Kidney capillary endothelial cell (primary cell): ENCODE results near the gene NLRP1.

ENCODE experiments used
- DNase-seq: peaks from one replicate; pipeline ENCODE4 v3.0.0-alpha.2; 2018; ENCODE audit warnings: low spot score

NLRP1 gene

DNA sequence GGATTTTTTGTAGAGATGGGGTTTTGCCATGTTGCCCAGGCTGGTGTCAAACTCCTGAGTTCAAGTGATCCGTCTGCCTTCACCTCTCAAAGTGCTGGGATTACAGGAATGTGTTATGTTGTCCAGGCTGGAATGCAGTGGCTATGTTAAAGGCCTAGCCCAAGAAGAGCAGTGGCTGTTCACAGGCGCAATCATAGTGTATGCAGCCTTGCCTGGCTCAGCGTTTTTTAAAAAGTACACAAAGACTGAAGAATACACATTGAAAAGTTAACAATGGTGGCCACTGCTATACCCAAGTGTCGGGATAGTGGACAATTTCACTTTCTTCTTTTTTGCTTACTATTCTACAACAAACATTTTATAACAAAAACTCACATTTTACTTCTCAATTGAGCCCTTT is 105.3 kb downstream of the NLRP1 start:
- DNase-seq: no peak

DNA sequence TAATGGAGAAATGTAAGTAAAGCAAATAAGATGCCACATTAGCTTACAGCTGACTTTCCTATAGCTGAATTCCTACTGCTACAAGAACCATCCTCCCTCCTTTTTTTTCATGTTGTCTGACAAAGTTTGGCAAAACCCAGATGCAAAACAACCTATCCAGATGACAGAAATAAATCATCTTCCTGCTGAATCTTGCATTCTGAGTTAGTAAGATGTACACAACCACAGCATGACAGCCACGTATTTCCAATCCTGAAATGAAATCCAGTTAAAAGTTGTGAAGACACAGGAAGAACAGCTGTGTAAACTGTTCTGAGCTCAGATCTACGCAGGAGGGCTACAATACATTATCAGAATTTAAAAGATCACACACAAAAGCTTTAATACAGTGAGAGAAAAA is 110.4 kb downstream of the NLRP1 start:
- DNase-seq: no peak

DNA sequence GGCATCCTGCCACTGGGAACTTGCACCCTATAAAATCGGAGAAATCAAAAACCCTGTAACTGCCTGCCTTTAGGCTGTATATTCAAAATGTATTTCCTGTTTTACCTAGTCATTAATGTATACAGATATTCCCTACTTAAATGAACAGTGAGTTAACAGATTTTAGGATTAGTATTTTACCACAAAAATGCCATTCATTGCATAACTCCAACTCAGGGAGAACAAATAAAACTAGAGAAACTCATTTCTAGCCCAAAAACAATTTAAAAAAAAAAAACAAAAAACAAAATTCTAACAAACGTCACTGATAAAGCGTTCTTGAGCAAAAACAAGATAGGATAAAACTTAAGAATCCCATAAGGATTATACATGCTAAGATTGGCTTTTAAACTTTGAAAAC is 111.8 kb downstream of the NLRP1 start:
- DNase-seq: no peak

DNA sequence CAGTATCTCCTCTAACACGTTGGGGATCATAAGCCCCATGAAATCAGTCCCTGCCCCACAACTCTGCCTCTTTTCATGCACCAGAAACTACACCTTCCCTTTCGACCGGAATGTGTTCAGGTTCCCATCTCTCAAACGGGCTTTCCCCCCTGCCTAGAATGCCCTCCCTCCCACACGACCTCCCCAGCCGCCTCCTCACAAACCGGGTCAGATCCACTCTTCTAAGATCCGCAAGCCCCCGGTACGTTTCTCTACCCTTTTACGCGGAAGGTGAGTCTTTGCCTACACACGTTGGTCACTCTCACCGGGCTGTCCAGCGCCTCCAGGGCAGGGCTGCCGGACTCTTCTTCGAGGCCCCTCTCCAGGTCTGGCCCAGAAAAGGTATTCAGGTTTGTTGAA is 116.2 kb downstream of the NLRP1 start:
- no peak for DNase-seq

DNA sequence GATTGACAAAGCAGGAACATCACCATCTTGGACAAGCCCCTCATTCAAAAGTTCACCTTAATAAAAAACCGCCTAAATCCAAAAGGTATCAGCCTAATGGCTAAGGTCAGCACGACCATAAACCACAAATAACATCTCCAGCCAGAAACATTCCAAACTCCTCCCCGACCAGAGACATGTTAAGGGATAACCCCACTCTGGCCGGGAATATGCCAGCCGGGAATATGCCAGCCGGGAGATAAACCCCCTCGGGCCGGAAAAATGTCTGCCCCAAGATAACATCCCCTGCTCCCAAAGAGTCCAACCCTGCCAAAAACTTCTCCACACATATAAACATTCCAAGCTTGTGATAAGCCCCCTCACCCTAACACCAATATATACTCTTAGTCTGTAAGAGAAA is 116.9 kb downstream of the NLRP1 start:
- no peak for DNase-seq

DNA sequence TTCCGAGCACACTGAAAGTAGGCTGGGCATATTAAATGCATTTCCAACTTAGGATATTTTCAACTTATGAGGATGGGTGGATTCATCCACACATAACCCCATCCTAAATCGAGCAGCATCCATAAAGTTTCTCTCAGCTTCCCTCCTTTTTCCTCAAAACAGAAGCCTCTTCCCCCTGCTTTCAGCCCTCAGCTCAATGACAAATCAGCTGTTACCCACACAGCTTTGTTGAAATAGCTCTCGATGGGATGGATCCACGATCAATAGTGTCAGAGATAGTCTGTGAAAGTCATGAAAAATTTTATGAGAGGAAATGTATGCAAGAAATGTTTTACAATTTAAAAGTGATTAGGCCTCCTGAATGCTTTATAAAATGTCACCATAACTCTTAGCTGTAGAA is 118.0 kb downstream of the NLRP1 start:
- no peak for DNase-seq

GRCh38 chr17:5464717-5465507 is 119.4 kb downstream of the NLRP1 start:
- no peak for DNase-seq
